K562 (cell line): ENCODE data around the gene MTFR2. TPM values are rescaled to one million over a fixed set of nuclear protein-coding genes. Genes with fewer than 3 reads are reported as not detected.
A peak's percentile ranks its signal among the peaks of the same experiment; 100 is the strongest.

Source experiments
- ATAC-seq: fragments of 200-7000 bp; cut with Tn5 transposase; 3 replicates; pipeline ENCODE4 v1.9.1; 2020; ENCODE audit warnings: moderate library complexity
- BruUV-seq: library from RNA; stranded (reverse); fragments of 400-500 nt; replicated peaks from 2 replicates; lab custom pipeline; 2021; lab: Mats Ljungman, UMichigan
- CTCF ChIA-PET: fragments of 300-600 bp; formaldehyde crosslinking; extraction: SDS; loops from one replicate; lab custom pipeline; 2021; ENCODE audit warnings: low intra/inter-chr PET ratio; lab: Yijun Ruan, JAX
- POLR2A ChIA-PET: fragments of 300-600, 350-650 bp; sonication (Branson Sonifier 250); formaldehyde crosslinking; extraction: SDS; loops from one replicate; lab custom pipeline; 2021; ENCODE audit warnings: antibody characterized with exemption, inconsistent platforms; lab: Yijun Ruan, JAX
- DNase-seq, 4 experiments: peaks; one replicate each; pipeline versions ENCODE4 v3.0.0 to v3.0.0-alpha.2; 2011 to 2018; ENCODE audit warnings: low spot score in 3 of 4, mixed read lengths in 3 of 4; ENCODE audit errors: extremely low read depth in 1 of 4
- FAIRE-seq: peaks from 2 replicates; lab custom pipeline; 2011; peaks lifted over from hg19 to GRCh38; lab: Jason Lieb, UNC
- H2AFZ ChIP-seq: 2 replicates; pipeline ENCODE4 v1.6.0; 2011; ENCODE audit warnings: low read depth, low read length, control low read depth, inconsistent platforms
- H3K27ac ChIP-seq: fragments of 200-600 bp; 3 replicates; pipeline ENCODE4 v1.8.0; 2011; ENCODE audit warnings: low read depth, mild to moderate bottlenecking, control low read depth, inconsistent platforms, low read length, moderate library complexity, mixed read lengths; ENCODE audit errors: extremely low read depth
- H3K27me3 ChIP-seq, 2 experiments: fragments of 300-600 bp in 1 of 2; 2 replicates in 1 of 2; 3 replicates in 1 of 2; pipeline versions ENCODE4 v1.6.0 to v1.8.0; 2011; ENCODE audit warnings: inconsistent platforms in 2 of 2, low read length in 2 of 2, mild to moderate bottlenecking in 1 of 2, mixed read lengths in 1 of 2, moderate library complexity in 1 of 2; ENCODE audit not compliant: control insufficient read depth in 2 of 2, insufficient read depth in 2 of 2
- H3K36me3 ChIP-seq: fragments of 300-600 bp; 3 replicates; pipeline ENCODE4 v1.8.0; 2011; ENCODE audit warnings: mild to moderate bottlenecking, low read length, inconsistent platforms; ENCODE audit not compliant: control insufficient read depth, insufficient read depth
- H3K4me1 ChIP-seq, 2 experiments: fragments of 200-600 bp in 1 of 2; replicated peaks in 1 of 2; 2 replicates in 1 of 2; 3 replicates in 1 of 2; pipeline versions ENCODE4 v1.5.1 to v1.8.0; 2011; ENCODE audit warnings: inconsistent platforms in 2 of 2, low read length in 2 of 2, mild to moderate bottlenecking in 1 of 2, mixed read lengths in 1 of 2, moderate library complexity in 1 of 2; ENCODE audit not compliant: control insufficient read depth in 2 of 2, insufficient read depth in 2 of 2
- H3K4me2 ChIP-seq: 2 replicates; pipeline ENCODE4 v1.6.1; 2011; ENCODE audit warnings: low read length, control low read depth, inconsistent platforms, mixed read lengths; ENCODE audit not compliant: insufficient read depth
- H3K4me3 ChIP-seq: fragments of 200-600 bp; sonication (generic), shearing (Covaris generic); 2 replicates; pipeline ENCODE4 v1.5.1; 2016; ENCODE audit warnings: control low read depth, inconsistent platforms
- H3K79me2 ChIP-seq: fragments of 200-600 bp; 3 replicates; pipeline ENCODE4 v1.8.0; 2011; ENCODE audit warnings: low read length, inconsistent platforms; ENCODE audit not compliant: control insufficient read depth, insufficient read depth
- H3K9ac ChIP-seq, 2 experiments: 2 replicates each; pipeline versions ENCODE4 v1.6.0 to v1.6.1; 2011; ENCODE audit warnings: low read depth in 2 of 2, low read length in 2 of 2, control low read depth in 1 of 2, inconsistent platforms in 1 of 2, mild to moderate bottlenecking in 1 of 2, mixed read lengths in 1 of 2; ENCODE audit not compliant: insufficient read depth in 1 of 2
- H3K9me1 ChIP-seq: one replicate; pipeline ENCODE4 v1.6.0; 2011; ENCODE audit warnings: inconsistent platforms, mild to moderate bottlenecking, low read length, moderate library complexity; ENCODE audit not compliant: control insufficient read depth, insufficient read depth
- H3K9me3 ChIP-seq: replicated peaks from 2 replicates; pipeline ENCODE4 v1.5.1; 2011; ENCODE audit warnings: low read depth, low read length, inconsistent platforms; ENCODE audit not compliant: control insufficient read depth, insufficient read depth
- H4K20me1 ChIP-seq: replicated peaks from 2 replicates; pipeline ENCODE4 v1.6.1; 2011; ENCODE audit warnings: low read length, inconsistent platforms, mixed read lengths; ENCODE audit not compliant: control insufficient read depth, insufficient read depth
- C11orf30 ChIP-seq: fragments of 450-650 bp; IDR thresholded peaks from 2 replicates; pipeline ENCODE4 v1.6.1; 2016; ENCODE audit warnings: low read depth, mild to moderate bottlenecking
- CEBPB ChIP-seq: fragments of 450-650 bp; IDR thresholded peaks from 2 replicates; pipeline ENCODE4 v1.6.1; 2016; ENCODE audit warnings: missing genetic modification characterization, missing compliant biosample characterization
- CEBPG ChIP-seq, 3 experiments: fragments of 200-800 bp in 1 of 3; sonication (Bioruptor generic) in 1 of 3; sonication (generic) in 1 of 3; formaldehyde crosslinking in 1 of 3; IDR thresholded peaks in 2 of 3; conservative IDR thresholded peaks in 1 of 3; 2 replicates each; pipeline versions ENCODE4 v1.6.1 to v1.8.0; 2016 to 2022; ENCODE audit warnings: missing compliant biosample characterization in 2 of 3, missing genetic modification characterization in 2 of 3, mild to moderate bottlenecking in 1 of 3, missing genetic modification reagents in 1 of 3
- MAZ ChIP-seq, 2 experiments: fragments of 450-650 bp in 1 of 2; sonication (generic) in 1 of 2; formaldehyde crosslinking; IDR thresholded peaks in 1 of 2; conservative IDR thresholded peaks in 1 of 2; 2 replicates each; pipeline versions ENCODE4 v1.4.0 to v1.5.0; 2020; ENCODE audit warnings: mild to moderate bottlenecking in 1 of 2, missing genetic modification reagents in 1 of 2
- POLR2A ChIP-seq: fragments of 450-650 bp; conservative IDR thresholded peaks from 2 replicates; pipeline ENCODE4 v1.6.1; 2016
- RFX7 ChIP-seq: fragments of 250-450 bp; sonication (Bioruptor Pico); IDR thresholded peaks from 2 replicates; pipeline ENCODE4 v1.5.1; 2021; ENCODE audit warnings: mild to moderate bottlenecking
- SMARCB1 ChIP-seq: IDR thresholded peaks from 2 replicates; pipeline ENCODE4 v1.6.1; 2011; ENCODE audit warnings: improper control_type of control experiment, low read depth; ENCODE audit not compliant: insufficient read length
- TFAM ChIP-seq: fragments of 250-450 bp; sonication (Bioruptor Pico); conservative IDR thresholded peaks from 2 replicates; pipeline ENCODE4 v1.5.0; 2021; ENCODE audit warnings: mild to moderate bottlenecking, moderate library complexity
- U2AF2 ChIP-seq: fragments of 200-400 bp; formaldehyde crosslinking; optimal IDR thresholded peaks from 2 replicates; pipeline ENCODE3; 2017; ENCODE audit warnings: low read depth, mild to moderate bottlenecking, low read length
- ZNF165 ChIP-seq: fragments of 250-450 bp; sonication (Bioruptor Pico); IDR thresholded peaks from 2 replicates; pipeline ENCODE4 v1.4.0; 2020; ENCODE audit warnings: borderline replicate concordance
- WGBS: fragments of 100-300 bp; shearing (Covaris generic); methylation state at CpG from one replicate; pipeline ENCODE4 v1.1.6; 2016; ENCODE audit warnings: low coverage, mixed read lengths; ENCODE audit not compliant: insufficient coverage; ENCODE audit errors: missing lambda C conversion rate; 5-methylcytosine and 5-hydroxymethylcytosine counted together
- in situ Hi-C: fragments of 300-500 bp; cut with MboI; formaldehyde crosslinking; loops from 4 replicates; pipeline ENCODE4 v1.15.0; 2018; ENCODE audit warnings: inconsistent platforms, mixed read lengths
- intact Hi-C: fragments of 100-400 bp; cut with micrococcal nuclease; formaldehyde crosslinking; loops from 2 replicates; pipeline ENCODE4 v1.14.2; 2022
- polyA plus RNA-seq, 8 experiments: library from polyadenylated mRNA; depleted of rRNA in 4 of 8; stranded (reverse) in 5 of 8; unstranded in 3 of 8; fragments of >200 nt; fragmentation: Nextera tagmentation in 2 of 8; fragmentation: Illumina TruSeq in 1 of 8; extraction: Ambion mirVana in 2 of 8; extraction: Trizol in 1 of 8; gene quantifications; 2 replicates each; pipeline versions ENCODE4 v1.2.1 to v1.2.3, GENCODE V29; 2011 to 2014; ENCODE audit warnings: inconsistent platforms in 1 of 8, missing spikeins in 1 of 8
- total RNA-seq, 7 experiments: library from RNA; depleted of rRNA in 6 of 7; stranded (reverse); fragments of >200 nt in 6 of 7; fragmentation: Illumina TruSeq in 2 of 7; extraction: Trizol in 2 of 7; gene quantifications; 2 replicates each; pipeline versions ENCODE4 v1.2.1 to v1.2.3, GENCODE V29; 2011 to 2021; ENCODE audit warnings: low replicate concordance in 1 of 7
- TF ChIP-seq, protein P1 (sequence below), 2 experiments: IDR thresholded peaks; 2 replicates each; pipeline ENCODE4 v1.6.1; 2012; ENCODE audit warnings: improper control_type of control experiment in 2 of 2, low read depth in 2 of 2, low read length in 2 of 2, borderline replicate concordance in 1 of 2
- TF ChIP-seq, protein P2 (sequence below): fragments of 450-650 bp; formaldehyde crosslinking; conservative IDR thresholded peaks from 2 replicates; pipeline ENCODE4 v1.4.0; 2022; ENCODE audit warnings: mild to moderate bottlenecking, missing genetic modification characterization
- TF ChIP-seq, protein P3 (sequence below): fragments of 250-450 bp; sonication (Bioruptor Pico); IDR thresholded peaks from 2 replicates; pipeline ENCODE4 v1.4.0; 2020; ENCODE audit warnings: mild to moderate bottlenecking

MTFR2 gene
- total and polyA plus RNA-seq, 9 of the 15 experiments (the other 6 are each of a cell fraction or from before 2014, with no cell fraction given) = 10.1 to 63.3 (median 45.9) TPM

- peaks cover 93% of the 10 kb centered on the region for H3K36me3 ChIP-seq
- H3K4me1 ChIP-seq = no peaks in the 10 kb centered on the region
- ATAC-seq (no peak), FAIRE-seq (no peak), DNase-seq (no peak)
- H3K27me3 ChIP-seq = no peaks in the 10 kb centered on the region
- WGBS = 100% methylated on average over 1 of the region's 1 CpG
- H3K27ac ChIP-seq = no peak overlapping the region
- BruUV-seq = no TSS peak
- ChIA-PET CTCF (no interaction called here), POLR2A (interaction anchor here (0.6 to 4.6 kb wide), 9 partner anchors 9 to 39 kb away, joined by 3 to 48 read pairs (median 5); partner anchors contain the start of genes BCLAF1 and MTFR2)
- H3K4me2 ChIP-seq = no peak overlapping the region
- in situ Hi-C loops = no loop called here
- H3K9ac ChIP-seq = no peak overlapping the region
- no peaks in the 10 kb centered on the region for H3K9me3 ChIP-seq
- H4K20me1 ChIP-seq = peaks cover 3% of the 10 kb centered on the region; the same call in 1 of the 2 replicates
- no peak overlapping the region for H3K4me3 ChIP-seq
- H3K9me1 ChIP-seq = no peaks in the 10 kb centered on the region
- intact Hi-C loops = no loop called here
- TF ChIP-seq, protein P1, sequence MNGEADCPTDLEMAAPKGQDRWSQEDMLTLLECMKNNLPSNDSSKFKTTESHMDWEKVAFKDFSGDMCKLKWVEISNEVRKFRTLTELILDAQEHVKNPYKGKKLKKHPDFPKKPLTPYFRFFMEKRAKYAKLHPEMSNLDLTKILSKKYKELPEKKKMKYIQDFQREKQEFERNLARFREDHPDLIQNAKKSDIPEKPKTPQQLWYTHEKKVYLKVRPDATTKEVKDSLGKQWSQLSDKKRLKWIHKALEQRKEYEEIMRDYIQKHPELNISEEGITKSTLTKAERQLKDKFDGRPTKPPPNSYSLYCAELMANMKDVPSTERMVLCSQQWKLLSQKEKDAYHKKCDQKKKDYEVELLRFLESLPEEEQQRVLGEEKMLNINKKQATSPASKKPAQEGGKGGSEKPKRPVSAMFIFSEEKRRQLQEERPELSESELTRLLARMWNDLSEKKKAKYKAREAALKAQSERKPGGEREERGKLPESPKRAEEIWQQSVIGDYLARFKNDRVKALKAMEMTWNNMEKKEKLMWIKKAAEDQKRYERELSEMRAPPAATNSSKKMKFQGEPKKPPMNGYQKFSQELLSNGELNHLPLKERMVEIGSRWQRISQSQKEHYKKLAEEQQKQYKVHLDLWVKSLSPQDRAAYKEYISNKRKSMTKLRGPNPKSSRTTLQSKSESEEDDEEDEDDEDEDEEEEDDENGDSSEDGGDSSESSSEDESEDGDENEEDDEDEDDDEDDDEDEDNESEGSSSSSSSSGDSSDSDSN (IDR thresholded peaks at IDR 0.05; ENCODE audit: borderline replicate concordance in 1 of 2, low read depth in 2 of 2, low read length in 2 of 2) = no peak
- TF ChIP-seq CEBPG (CRISPR knock-in tag; IDR thresholded peaks at IDR 0.05) = no peak
- peak; percentile 20 to 71; a peak in 1 of 4 replicates for TF ChIP-seq CEBPG (tag; conservative IDR thresholded peaks at IDR 0.05 in 1 of 2, IDR thresholded peaks at IDR 0.05 in 1 of 2)
- TF ChIP-seq, protein P2, sequence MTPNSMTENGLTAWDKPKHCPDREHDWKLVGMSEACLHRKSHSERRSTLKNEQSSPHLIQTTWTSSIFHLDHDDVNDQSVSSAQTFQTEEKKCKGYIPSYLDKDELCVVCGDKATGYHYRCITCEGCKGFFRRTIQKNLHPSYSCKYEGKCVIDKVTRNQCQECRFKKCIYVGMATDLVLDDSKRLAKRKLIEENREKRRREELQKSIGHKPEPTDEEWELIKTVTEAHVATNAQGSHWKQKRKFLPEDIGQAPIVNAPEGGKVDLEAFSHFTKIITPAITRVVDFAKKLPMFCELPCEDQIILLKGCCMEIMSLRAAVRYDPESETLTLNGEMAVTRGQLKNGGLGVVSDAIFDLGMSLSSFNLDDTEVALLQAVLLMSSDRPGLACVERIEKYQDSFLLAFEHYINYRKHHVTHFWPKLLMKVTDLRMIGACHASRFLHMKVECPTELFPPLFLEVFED (CRISPR knock-in tag) = no peak
- no peak for TF ChIP-seq TFAM (CRISPR knock-in tag)
- TF ChIP-seq U2AF2 = no peak
- TF ChIP-seq, protein P3, sequence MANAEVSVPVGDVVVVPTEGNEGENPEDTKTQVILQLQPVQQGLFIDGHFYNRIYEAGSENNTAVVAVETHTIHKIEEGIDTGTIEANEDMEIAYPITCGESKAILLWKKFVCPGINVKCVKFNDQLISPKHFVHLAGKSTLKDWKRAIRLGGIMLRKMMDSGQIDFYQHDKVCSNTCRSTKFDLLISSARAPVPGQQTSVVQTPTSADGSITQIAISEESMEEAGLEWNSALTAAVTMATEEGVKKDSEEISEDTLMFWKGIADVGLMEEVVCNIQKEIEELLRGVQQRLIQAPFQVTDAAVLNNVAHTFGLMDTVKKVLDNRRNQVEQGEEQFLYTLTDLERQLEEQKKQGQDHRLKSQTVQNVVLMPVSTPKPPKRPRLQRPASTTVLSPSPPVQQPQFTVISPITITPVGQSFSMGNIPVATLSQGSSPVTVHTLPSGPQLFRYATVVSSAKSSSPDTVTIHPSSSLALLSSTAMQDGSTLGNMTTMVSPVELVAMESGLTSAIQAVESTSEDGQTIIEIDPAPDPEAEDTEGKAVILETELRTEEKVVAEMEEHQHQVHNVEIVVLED (CRISPR knock-in tag) = no peak
- no peak for TF ChIP-seq ZNF165 (CRISPR knock-in tag)
- TF ChIP-seq RFX7 = no peak
- no peak for TF ChIP-seq C11orf30
- TF ChIP-seq SMARCB1 = no peak
- 0 out of 4 replicates have a peak, but pooled peaks of 1 of the 2 experiments have one; percentile 27 for TF ChIP-seq MAZ (CRISPR knock-in tag; conservative IDR thresholded peaks at IDR 0.05 in 1 of 2, IDR thresholded peaks at IDR 0.05 in 1 of 2)
- TF ChIP-seq CEBPB (tag) = peak; percentile 66
- TF ChIP-seq POLR2A = 0 out of 2 replicates have a peak, but pooled peaks have one; percentile 25
- H3K79me2 ChIP-seq = peaks cover 80% of the 10 kb centered on the region
- no peak overlapping the region for H2AFZ ChIP-seq
Observed at GRCh38 chr6:136274062-136274461, 24.0 kb upstream of the MTFR2 start.
